ENCODE results near the gene POLA1. TPM values are rescaled to one million over a fixed set of nuclear protein-coding genes. Genes with fewer than 3 reads are reported as not detected.
"Not testable (repeated sequence)": the region's sequence is repeated elsewhere in the genome, so short reads cannot be mapped to it uniquely, and the experiment has no call there.

Gene POLA1
- total RNA-seq, 1 donor from 2014 or later, result 13.2 TPM

GRCh38 chrX:24648495-24648894, 45.2 kb upstream of the POLA1 start:
- Mint-ChIP-seq H3K27me3 (ENCODE audit: unreplicated experiment) (no peaks in the 10 kb centered on the region), H3K27ac (ENCODE audit: unreplicated experiment) (no peak overlapping the region), H3K4me1 (ENCODE audit: low read depth, unreplicated experiment) (no peaks in the 10 kb centered on the region), H3K4me3 (ENCODE audit: unreplicated experiment) (no peak overlapping the region), H3K9me3 (ENCODE audit: unreplicated experiment) (no peaks in the 10 kb centered on the region), H3K36me3 (ENCODE audit: unreplicated experiment) (no peaks in the 10 kb centered on the region)
- DNase-seq, result no peak
- no peak for TF ChIP-seq CTCF (IDR thresholded peaks at IDR 0.05; ENCODE audit: partially characterized antibody, unreplicated experiment)

GRCh38 chrX:24651783-24652182, 41.9 kb upstream of the POLA1 start:
- no peaks in the 10 kb centered on the region for H3K36me3 Mint-ChIP-seq (ENCODE audit: unreplicated experiment)
- no peak for DNase-seq
- H3K4me3 Mint-ChIP-seq (ENCODE audit: unreplicated experiment), result no peak overlapping the region
- no peaks in the 10 kb centered on the region for H3K4me1 Mint-ChIP-seq (ENCODE audit: low read depth, unreplicated experiment)
- no peak overlapping the region for H3K27ac Mint-ChIP-seq (ENCODE audit: unreplicated experiment)
- H3K9me3 Mint-ChIP-seq (ENCODE audit: unreplicated experiment), result no peaks in the 10 kb centered on the region
- H3K27me3 Mint-ChIP-seq (ENCODE audit: unreplicated experiment), result no peaks in the 10 kb centered on the region
- TF ChIP-seq CTCF (IDR thresholded peaks at IDR 0.05; ENCODE audit: partially characterized antibody, unreplicated experiment), result no peak

GRCh38 chrX:24655679-24656078, 38.0 kb upstream of the POLA1 start:
- H3K27ac Mint-ChIP-seq (ENCODE audit: unreplicated experiment); DNase-seq; H3K4me3 Mint-ChIP-seq (ENCODE audit: unreplicated experiment); H3K9me3 Mint-ChIP-seq (ENCODE audit: unreplicated experiment); H3K27me3 Mint-ChIP-seq (ENCODE audit: unreplicated experiment); H3K36me3 Mint-ChIP-seq (ENCODE audit: unreplicated experiment); H3K4me1 Mint-ChIP-seq (ENCODE audit: low read depth, unreplicated experiment): not testable (repeated sequence)

GRCh38 chrX:24657671-24658386, 35.9 kb upstream of the POLA1 start:
- Mint-ChIP-seq H3K4me3 (ENCODE audit: unreplicated experiment) (no peak overlapping the region), H3K9me3 (ENCODE audit: unreplicated experiment) (no peaks in the 10 kb centered on the region), H3K4me1 (ENCODE audit: low read depth, unreplicated experiment) (no peaks in the 10 kb centered on the region), H3K27me3 (ENCODE audit: unreplicated experiment) (no peaks in the 10 kb centered on the region), H3K27ac (ENCODE audit: unreplicated experiment) (no peak overlapping the region), H3K36me3 (ENCODE audit: unreplicated experiment) (no peaks in the 10 kb centered on the region)
- TF ChIP-seq CTCF (IDR thresholded peaks at IDR 0.05; ENCODE audit: partially characterized antibody, unreplicated experiment), result no peak
- DNase-seq, result no peak

- Mint-ChIP-seq H3K4me1 (ENCODE audit: low read depth, unreplicated experiment) (no peaks in the 10 kb centered on the region), H3K9me3 (ENCODE audit: unreplicated experiment) (no peaks in the 10 kb centered on the region), H3K4me3 (ENCODE audit: unreplicated experiment) (no peak overlapping the region), H3K27me3 (ENCODE audit: unreplicated experiment) (no peaks in the 10 kb centered on the region), H3K36me3 (ENCODE audit: unreplicated experiment) (no peaks in the 10 kb centered on the region), H3K27ac (ENCODE audit: unreplicated experiment) (no peak overlapping the region)
- TF ChIP-seq CTCF (IDR thresholded peaks at IDR 0.05; ENCODE audit: partially characterized antibody, unreplicated experiment), result no peak
- no peak for DNase-seq
Observed at GRCh38 chrX:24658421-24658820, 35.3 kb upstream of the POLA1 start.
